ENCODE measurements around the gene EPB41L5. TPM values are rescaled to one million over a fixed set of nuclear protein-coding genes. Genes with fewer than 3 reads are reported as not detected.

EPB41L5 gene
- total RNA-seq, 1 experiment from 2014 or later, result 83.0 TPM

GRCh38 chr2:120125195-120125594 is 112.3 kb downstream of the EPB41L5 start:
- Histone ChIP-seq H3K4me3 (ENCODE audit: low read depth, low read length) (no peak overlapping the region), H3K27me3 (replicated peaks; ENCODE audit: control insufficient read depth, insufficient read depth, low read length) (no peaks in the 10 kb centered on the region), H3K9me3 (no peaks in the 10 kb centered on the region), H3K36me3 (ENCODE audit: control insufficient read depth, insufficient read depth, low read length) (no peaks in the 10 kb centered on the region; the same call in 1 of the 2 replicates), H3K4me1 (no peaks in the 10 kb centered on the region)
- ChIA-PET POLR2A (no interaction called here), CTCF (no interaction called here)
- H3K4me3 Mint-ChIP-seq (ENCODE audit: unreplicated experiment), result no peak overlapping the region
- H3K27ac Mint-ChIP-seq (ENCODE audit: unreplicated experiment), result no peak overlapping the region
- no peaks in the 10 kb centered on the region for H3K4me1 Mint-ChIP-seq (ENCODE audit: low read depth, unreplicated experiment)
- H3K27me3 Mint-ChIP-seq (ENCODE audit: insufficient read depth, unreplicated experiment), result no peaks in the 10 kb centered on the region
- no peaks in the 10 kb centered on the region for H3K9me3 Mint-ChIP-seq (ENCODE audit: unreplicated experiment)
- TF ChIP-seq CTCF (IDR thresholded peaks at IDR 0.05; ENCODE audit: insufficient read depth in 1 of 2, low read depth in 1 of 2, low read length in 1 of 2, severe bottlenecking in 1 of 2, unreplicated experiment in 1 of 2), result no peak
- DNase-seq, result no peak
- no TSS peak for BruUV-seq (replicated peaks)
- peaks cover 41% of the 10 kb centered on the region for H3K36me3 Mint-ChIP-seq (ENCODE audit: insufficient read depth, unreplicated experiment)
- intact Hi-C loops (cut with micrococcal nuclease; ENCODE audit: unreplicated experiment), result no loop called here

- BruUV-seq (replicated peaks), result no TSS peak
- Histone ChIP-seq H3K27me3 (replicated peaks; ENCODE audit: control insufficient read depth, insufficient read depth, low read length) (no peaks in the 10 kb centered on the region), H3K4me1 (no peaks in the 10 kb centered on the region), H3K36me3 (ENCODE audit: control insufficient read depth, insufficient read depth, low read length) (no peaks in the 10 kb centered on the region; the same call in 1 of the 2 replicates), H3K9me3 (no peaks in the 10 kb centered on the region), H3K4me3 (ENCODE audit: low read depth, low read length) (no peak overlapping the region)
- TF ChIP-seq CTCF (IDR thresholded peaks at IDR 0.05; ENCODE audit: insufficient read depth in 1 of 2, low read depth in 1 of 2, low read length in 1 of 2, severe bottlenecking in 1 of 2, unreplicated experiment in 1 of 2), result no peak
- no peak overlapping the region for H3K27ac Mint-ChIP-seq (ENCODE audit: unreplicated experiment)
- intact Hi-C loops (cut with micrococcal nuclease; ENCODE audit: unreplicated experiment), result no loop called here
- no peak overlapping the region for H3K4me3 Mint-ChIP-seq (ENCODE audit: unreplicated experiment)
- POLR2A ChIA-PET, result no interaction called here
- no peaks in the 10 kb centered on the region for H3K27me3 Mint-ChIP-seq (ENCODE audit: insufficient read depth, unreplicated experiment)
- H3K9me3 Mint-ChIP-seq (ENCODE audit: unreplicated experiment), result no peaks in the 10 kb centered on the region
- H3K36me3 Mint-ChIP-seq (ENCODE audit: insufficient read depth, unreplicated experiment), result peaks cover 53% of the 10 kb centered on the region
- no peak for DNase-seq
- CTCF ChIA-PET, result no interaction called here
- no peaks in the 10 kb centered on the region for H3K4me1 Mint-ChIP-seq (ENCODE audit: low read depth, unreplicated experiment)
Measured at GRCh38 chr2:120128216-120128615, 115.3 kb downstream of the EPB41L5 start.

- H3K9me3 ChIP-seq, result no peaks in the 10 kb centered on the region
- no peak for DNase-seq
- no peaks in the 10 kb centered on the region for H3K27me3 Mint-ChIP-seq (ENCODE audit: insufficient read depth, unreplicated experiment)
- no TSS peak for BruUV-seq (replicated peaks)
- ChIA-PET POLR2A (no interaction called here), CTCF (no interaction called here)
- H3K4me3 ChIP-seq (ENCODE audit: low read depth, low read length), result no peak overlapping the region
- peaks cover 9% of the 10 kb centered on the region; the same call in 1 of the 2 replicates for H3K36me3 ChIP-seq (ENCODE audit: control insufficient read depth, insufficient read depth, low read length)
- no peak overlapping the region for H3K4me3 Mint-ChIP-seq (ENCODE audit: unreplicated experiment)
- intact Hi-C loops (cut with micrococcal nuclease; ENCODE audit: unreplicated experiment), result no loop called here
- H3K27me3 ChIP-seq (replicated peaks; ENCODE audit: control insufficient read depth, insufficient read depth, low read length), result no peaks in the 10 kb centered on the region
- peaks cover 13% of the 10 kb centered on the region for H3K9me3 Mint-ChIP-seq (ENCODE audit: unreplicated experiment)
- no peak for TF ChIP-seq CTCF (IDR thresholded peaks at IDR 0.05; ENCODE audit: insufficient read depth in 1 of 2, low read depth in 1 of 2, low read length in 1 of 2, severe bottlenecking in 1 of 2, unreplicated experiment in 1 of 2)
- no peaks in the 10 kb centered on the region for H3K4me1 Mint-ChIP-seq (ENCODE audit: low read depth, unreplicated experiment)
- H3K4me1 ChIP-seq, result no peaks in the 10 kb centered on the region
- H3K27ac Mint-ChIP-seq (ENCODE audit: unreplicated experiment), result no peak overlapping the region
- H3K36me3 Mint-ChIP-seq (ENCODE audit: insufficient read depth, unreplicated experiment), result peaks cover 71% of the 10 kb centered on the region
Measured at GRCh38 chr2:120132190-120132589, 119.3 kb downstream of the EPB41L5 start.
